Prostate gland (tissue), 2 donors: ENCODE results near the gene ENPP5.

Source experiments
- POLR2A ChIP-seq: fragments of 450-650 bp; IDR thresholded peaks from one replicate; pipeline ENCODE4 v1.6.1; 2016; ENCODE audit warnings: antibody characterized with exemption, mild to moderate bottlenecking
- POLR2AphosphoS5 ChIP-seq: sonication (generic); formaldehyde crosslinking; IDR thresholded peaks from one replicate; pipeline ENCODE4 v1.6.1; 2017; ENCODE audit warnings: antibody characterized with exemption
- TF ChIP-seq, protein P1 (sequence below), 4 experiments: fragments of 200-600 bp in 2 of 4; fragments of 450-650 bp in 2 of 4; sonication (generic) in 2 of 4; IDR thresholded peaks; 1 replicate in 3 of 4; 2 replicates in 1 of 4; pipeline ENCODE4 v1.5.1; 2016 to 2019; ENCODE audit warnings: antibody characterized with exemption in 4 of 4, mild to moderate bottlenecking in 2 of 4, moderate library complexity in 2 of 4

DNA sequence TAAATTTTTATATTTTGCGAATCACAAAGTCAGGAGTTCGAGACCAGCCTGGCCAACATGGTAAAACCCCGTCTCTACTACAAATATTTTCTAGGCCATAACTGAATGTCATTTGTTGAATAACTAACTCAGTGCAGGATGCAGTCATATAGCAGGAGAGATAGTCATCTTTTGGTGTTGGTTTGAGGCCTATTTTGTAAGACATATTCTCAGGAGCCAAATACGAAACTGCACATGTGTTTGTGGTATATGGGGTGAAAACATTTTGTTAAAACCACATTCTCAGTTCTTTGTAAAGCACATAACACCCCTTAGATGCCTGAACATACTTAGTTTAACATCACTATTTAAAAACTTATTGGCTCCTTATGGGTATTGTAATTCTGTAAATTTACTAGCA lies 4.7 kb upstream of the ENPP5 start:
- TF ChIP-seq, protein P1, sequence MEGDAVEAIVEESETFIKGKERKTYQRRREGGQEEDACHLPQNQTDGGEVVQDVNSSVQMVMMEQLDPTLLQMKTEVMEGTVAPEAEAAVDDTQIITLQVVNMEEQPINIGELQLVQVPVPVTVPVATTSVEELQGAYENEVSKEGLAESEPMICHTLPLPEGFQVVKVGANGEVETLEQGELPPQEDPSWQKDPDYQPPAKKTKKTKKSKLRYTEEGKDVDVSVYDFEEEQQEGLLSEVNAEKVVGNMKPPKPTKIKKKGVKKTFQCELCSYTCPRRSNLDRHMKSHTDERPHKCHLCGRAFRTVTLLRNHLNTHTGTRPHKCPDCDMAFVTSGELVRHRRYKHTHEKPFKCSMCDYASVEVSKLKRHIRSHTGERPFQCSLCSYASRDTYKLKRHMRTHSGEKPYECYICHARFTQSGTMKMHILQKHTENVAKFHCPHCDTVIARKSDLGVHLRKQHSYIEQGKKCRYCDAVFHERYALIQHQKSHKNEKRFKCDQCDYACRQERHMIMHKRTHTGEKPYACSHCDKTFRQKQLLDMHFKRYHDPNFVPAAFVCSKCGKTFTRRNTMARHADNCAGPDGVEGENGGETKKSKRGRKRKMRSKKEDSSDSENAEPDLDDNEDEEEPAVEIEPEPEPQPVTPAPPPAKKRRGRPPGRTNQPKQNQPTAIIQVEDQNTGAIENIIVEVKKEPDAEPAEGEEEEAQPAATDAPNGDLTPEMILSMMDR (IDR thresholded peaks at IDR 0.05): no peak
- no peak for TF ChIP-seq POLR2AphosphoS5
- TF ChIP-seq POLR2A: no peak
